ENCODE measurements around the gene PRRT4.

DNA sequence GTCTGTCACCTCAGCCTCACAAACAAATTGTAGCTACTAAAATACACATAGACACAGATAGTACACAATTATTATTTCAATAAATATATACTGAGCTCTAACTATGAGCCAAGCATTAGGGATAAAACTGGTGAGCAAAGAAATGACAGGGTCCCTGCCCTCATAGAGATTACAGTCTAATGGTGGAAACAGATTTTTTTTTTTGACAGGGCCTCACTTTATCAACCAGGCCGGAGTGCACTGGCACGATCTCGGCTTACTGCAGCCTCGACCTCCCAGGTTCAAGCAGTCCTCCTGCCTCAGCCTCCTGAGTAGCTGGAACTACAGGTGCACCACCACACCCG lies 17.1 kb downstream of the PRRT4 start:
- TF ChIP-seq ZFP3 (CRISPR knock-in tag; IDR thresholded peaks at IDR 0.05) (no peak), ZNF565 (CRISPR knock-in tag; conservative IDR thresholded peaks at IDR 0.05; ENCODE audit: low read depth) (no peak), ZFP30 (CRISPR knock-in tag; IDR thresholded peaks at IDR 0.05) (no peak), CSRNP3 (CRISPR knock-in tag; IDR thresholded peaks at IDR 0.05) (no peak), TOX (CRISPR knock-in tag; IDR thresholded peaks at IDR 0.05; ENCODE audit: borderline replicate concordance) (no peak), OSR1 (CRISPR knock-in tag; IDR thresholded peaks at IDR 0.05) (no peak), CREB5 (CRISPR knock-in tag; IDR thresholded peaks at IDR 0.05; ENCODE audit: low read depth) (no peak)
- TF ChIP-seq, protein P1, sequence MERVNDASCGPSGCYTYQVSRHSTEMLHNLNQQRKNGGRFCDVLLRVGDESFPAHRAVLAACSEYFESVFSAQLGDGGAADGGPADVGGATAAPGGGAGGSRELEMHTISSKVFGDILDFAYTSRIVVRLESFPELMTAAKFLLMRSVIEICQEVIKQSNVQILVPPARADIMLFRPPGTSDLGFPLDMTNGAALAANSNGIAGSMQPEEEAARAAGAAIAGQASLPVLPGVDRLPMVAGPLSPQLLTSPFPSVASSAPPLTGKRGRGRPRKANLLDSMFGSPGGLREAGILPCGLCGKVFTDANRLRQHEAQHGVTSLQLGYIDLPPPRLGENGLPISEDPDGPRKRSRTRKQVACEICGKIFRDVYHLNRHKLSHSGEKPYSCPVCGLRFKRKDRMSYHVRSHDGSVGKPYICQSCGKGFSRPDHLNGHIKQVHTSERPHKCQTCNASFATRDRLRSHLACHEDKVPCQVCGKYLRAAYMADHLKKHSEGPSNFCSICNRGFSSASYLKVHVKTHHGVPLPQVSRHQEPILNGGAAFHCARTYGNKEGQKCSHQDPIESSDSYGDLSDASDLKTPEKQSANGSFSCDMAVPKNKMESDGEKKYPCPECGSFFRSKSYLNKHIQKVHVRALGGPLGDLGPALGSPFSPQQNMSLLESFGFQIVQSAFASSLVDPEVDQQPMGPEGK (CRISPR knock-in tag; IDR thresholded peaks at IDR 0.05; ENCODE audit: borderline replicate concordance), result no peak
- TF ChIP-seq, protein P2, sequence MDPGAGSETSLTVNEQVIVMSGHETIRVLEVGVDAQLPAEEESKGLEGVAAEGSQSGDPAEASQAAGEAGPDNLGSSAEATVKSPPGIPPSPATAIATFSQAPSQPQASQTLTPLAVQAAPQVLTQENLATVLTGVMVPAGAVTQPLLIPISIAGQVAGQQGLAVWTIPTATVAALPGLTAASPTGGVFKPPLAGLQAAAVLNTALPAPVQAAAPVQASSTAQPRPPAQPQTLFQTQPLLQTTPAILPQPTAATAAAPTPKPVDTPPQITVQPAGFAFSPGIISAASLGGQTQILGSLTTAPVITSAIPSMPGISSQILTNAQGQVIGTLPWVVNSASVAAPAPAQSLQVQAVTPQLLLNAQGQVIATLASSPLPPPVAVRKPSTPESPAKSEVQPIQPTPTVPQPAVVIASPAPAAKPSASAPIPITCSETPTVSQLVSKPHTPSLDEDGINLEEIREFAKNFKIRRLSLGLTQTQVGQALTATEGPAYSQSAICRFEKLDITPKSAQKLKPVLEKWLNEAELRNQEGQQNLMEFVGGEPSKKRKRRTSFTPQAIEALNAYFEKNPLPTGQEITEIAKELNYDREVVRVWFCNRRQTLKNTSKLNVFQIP (CRISPR knock-in tag; IDR thresholded peaks at IDR 0.05; ENCODE audit: borderline replicate concordance, low read depth), result no peak

All from SK-N-SH treated with all-trans-retinoic acid at 6 μM for 48 hours (cell line).